IMR-90 (cell line): ENCODE data around the gene CNTFR. TPM values are rescaled to one million over a fixed set of nuclear protein-coding genes. Genes with fewer than 3 reads are reported as not detected.

Experiments used
- ATAC-seq: fragments of 200-7000 bp; cut with Tn5 transposase; 2 replicates; pipeline ENCODE4 v1.9.1; 2020; ENCODE audit warnings: low read depth, mild to moderate bottlenecking, moderate library complexity
- BruUV-seq: library from RNA; stranded (reverse); fragments of 400-500 nt; replicated peaks from 2 replicates; lab custom pipeline; 2021; lab: Mats Ljungman, UMichigan
- CTCF ChIA-PET: fragments of 300-600 bp; formaldehyde crosslinking; extraction: SDS; loops from one replicate; lab custom pipeline; 2021; ENCODE audit warnings: antibody characterized with exemption; lab: Yijun Ruan, JAX
- POLR2A ChIA-PET: fragments of 300-600 bp; sonication (Branson Sonifier 250); formaldehyde crosslinking; loops from one replicate; lab custom pipeline; 2022; ENCODE audit warnings: antibody characterized with exemption; ENCODE audit not compliant: unreplicated experiment; lab: Charles Lee
- DNase-seq: peaks from one replicate; pipeline ENCODE4 v3.0.0; 2013
- H2AFZ ChIP-seq: replicated peaks from 2 replicates; pipeline ENCODE3; 2013; ENCODE audit warnings: low read length, mild to moderate bottlenecking; ENCODE audit not compliant: poor library complexity
- H2AK5ac ChIP-seq: 2 replicates; pipeline ENCODE4 v1.6.1; 2013; ENCODE audit warnings: low read depth, low read length, inconsistent platforms
- H2AK9ac ChIP-seq: replicated peaks from 2 replicates; pipeline ENCODE3; 2013; ENCODE audit warnings: mild to moderate bottlenecking, low read depth, low read length, moderate library complexity; ENCODE audit not compliant: poor library complexity
- H2BK120ac ChIP-seq: 2 replicates; pipeline ENCODE4 v1.6.1; 2013; ENCODE audit warnings: low read depth, low read length, inconsistent platforms
- H2BK15ac ChIP-seq: 3 replicates; pipeline ENCODE4 v1.6.1; 2013; ENCODE audit warnings: low read depth, low read length, inconsistent platforms
- H2BK20ac ChIP-seq: 2 replicates; pipeline ENCODE4 v1.6.1; 2013; ENCODE audit warnings: low read depth, mild to moderate bottlenecking, inconsistent platforms, low read length, moderate library complexity
- H2BK5ac ChIP-seq: 2 replicates; pipeline ENCODE4 v1.6.1; 2013; ENCODE audit warnings: mild to moderate bottlenecking, low read depth, low read length, inconsistent platforms; ENCODE audit not compliant: poor library complexity, severe bottlenecking
- H3K14ac ChIP-seq: replicated peaks from 2 replicates; pipeline ENCODE4 v1.6.1; 2013; ENCODE audit warnings: low read depth, low read length, inconsistent platforms
- H3K18ac ChIP-seq: 2 replicates; pipeline ENCODE4 v1.6.1; 2013; ENCODE audit warnings: low read depth, low read length, control low read depth
- H3K23ac ChIP-seq: 2 replicates; pipeline ENCODE4 v1.6.1; 2013; ENCODE audit warnings: low read depth, low read length, inconsistent platforms
- H3K27ac ChIP-seq: 2 replicates; pipeline ENCODE4 v1.5.1; 2013; ENCODE audit warnings: mild to moderate bottlenecking, control low read depth, low read length; ENCODE audit not compliant: insufficient read depth
- H3K27me3 ChIP-seq: 2 replicates; pipeline ENCODE4 v1.6.1; 2013; ENCODE audit warnings: low read length; ENCODE audit not compliant: control insufficient read depth, insufficient read depth
- H3K36me3 ChIP-seq: 2 replicates; pipeline ENCODE4 v1.6.1; 2013; ENCODE audit warnings: low read length, mixed read lengths; ENCODE audit not compliant: control insufficient read depth, insufficient read depth
- H3K4ac ChIP-seq: 2 replicates; pipeline ENCODE4 v1.6.1; 2013; ENCODE audit warnings: low read depth, low read length, inconsistent platforms
- H3K4me1 ChIP-seq: 2 replicates; pipeline ENCODE4 v1.6.1; 2013; ENCODE audit warnings: low read length, mixed read lengths; ENCODE audit not compliant: control insufficient read depth, insufficient read depth
- H3K4me2 ChIP-seq: 2 replicates; pipeline ENCODE4 v1.6.1; 2013; ENCODE audit warnings: low read depth, mild to moderate bottlenecking, control low read depth, low read length, moderate library complexity
- H3K4me3 ChIP-seq: 2 replicates; pipeline ENCODE4 v1.5.1; 2013; ENCODE audit warnings: low read depth, mild to moderate bottlenecking, control low read depth, low read length, moderate library complexity; ENCODE audit not compliant: insufficient read depth
- H3K56ac ChIP-seq: 2 replicates; pipeline ENCODE4 v1.6.1; 2013; ENCODE audit warnings: low read length, inconsistent platforms; ENCODE audit not compliant: insufficient read depth; ENCODE audit errors: extremely low read depth
- H3K79me1 ChIP-seq, 2 experiments: 2 replicates each; pipeline ENCODE4 v1.6.1; 2013; ENCODE audit warnings: low read length in 2 of 2, inconsistent platforms in 1 of 2, low read depth in 1 of 2
- H3K9ac ChIP-seq: 2 replicates; pipeline ENCODE4 v1.6.1; 2013; ENCODE audit warnings: low read depth, low read length, control low read depth
- H3K9me1 ChIP-seq: 2 replicates; pipeline ENCODE4 v1.6.1; 2013; ENCODE audit warnings: low read length, inconsistent platforms; ENCODE audit not compliant: insufficient read depth
- H3K9me3 ChIP-seq: 2 replicates; pipeline ENCODE4 v1.6.1; 2013; ENCODE audit warnings: low read length; ENCODE audit not compliant: control insufficient read depth, insufficient read depth
- H4K20me1 ChIP-seq: 2 replicates; pipeline ENCODE4 v1.6.1; 2013; ENCODE audit warnings: low read length, inconsistent platforms; ENCODE audit not compliant: insufficient read depth
- H4K5ac ChIP-seq: 2 replicates; pipeline ENCODE4 v1.6.1; 2013; ENCODE audit warnings: mild to moderate bottlenecking, low read depth, low read length, control low read depth
- H4K8ac ChIP-seq, 2 experiments: 2 replicates each; pipeline ENCODE4 v1.6.1; 2013; ENCODE audit warnings: low read depth in 2 of 2, low read length in 2 of 2, control low read depth in 1 of 2, inconsistent platforms in 1 of 2
- H4K91ac ChIP-seq: 2 replicates; pipeline ENCODE4 v1.6.1; 2013; ENCODE audit warnings: low read depth, low read length, inconsistent platforms; ENCODE audit not compliant: insufficient read depth
- BHLHE40 ChIP-seq: fragments of 150-350 bp; IDR thresholded peaks from 2 replicates; pipeline ENCODE4 v1.6.1; 2016; ENCODE audit warnings: mild to moderate bottlenecking, low read depth, low read length
- CHD1 ChIP-seq: IDR thresholded peaks from 2 replicates; pipeline ENCODE4 v1.6.1; 2012; ENCODE audit warnings: low read depth, low read length, improper control_type of control experiment
- ELK1 ChIP-seq: fragments of 150-350 bp; IDR thresholded peaks from 2 replicates; pipeline ENCODE4 v1.6.1; 2016; ENCODE audit warnings: low read depth, mild to moderate bottlenecking, low read length, moderate library complexity, borderline replicate concordance
- FOS ChIP-seq: fragments of 150-350 bp; IDR thresholded peaks from 2 replicates; pipeline ENCODE4 v1.6.1; 2016; ENCODE audit warnings: low read depth, low read length
- MAFK ChIP-seq: IDR thresholded peaks from 2 replicates; pipeline ENCODE4 v1.6.1; 2012; ENCODE audit warnings: low read depth, low read length, improper control_type of control experiment
- MAZ ChIP-seq: IDR thresholded peaks from 2 replicates; pipeline ENCODE4 v1.6.1; 2012; ENCODE audit warnings: low read depth, mild to moderate bottlenecking, low read length, improper control_type of control experiment, moderate library complexity, borderline replicate concordance
- MXI1 ChIP-seq: IDR thresholded peaks from 2 replicates; pipeline ENCODE4 v1.6.1; 2012; ENCODE audit warnings: low read depth, mild to moderate bottlenecking, low read length, moderate library complexity, borderline replicate concordance
- NFE2L2 ChIP-seq: fragments of 150-350 bp; IDR thresholded peaks from 2 replicates; pipeline ENCODE4 v1.6.1; 2016; ENCODE audit warnings: low read depth, mild to moderate bottlenecking, low read length
- POLR2A ChIP-seq: IDR thresholded peaks from 2 replicates; pipeline ENCODE4 v1.6.1; 2012; ENCODE audit warnings: mild to moderate bottlenecking, low read depth, low read length
- USF2 ChIP-seq: fragments of 150-350 bp; IDR thresholded peaks from 2 replicates; pipeline ENCODE4 v1.6.1; 2017; ENCODE audit warnings: mild to moderate bottlenecking, antibody characterized with exemption, low read length, low read depth
- WGBS, 2 experiments: methylation state at CpG; one replicate each; pipeline versions ENCODE4 v1.1.5 to v1.1.7; 2013; ENCODE audit warnings: missing lambda C conversion rate in 2 of 2; ENCODE audit not compliant: insufficient read length in 1 of 2; ENCODE audit errors: extremely low coverage in 2 of 2; 5-methylcytosine and 5-hydroxymethylcytosine counted together
- dilution Hi-C: fragments of 300-500 bp; cut with HindIII; formaldehyde crosslinking; loops from one replicate; pipeline ENCODE4 v1.14.3; 2018; ENCODE audit warnings: low sequenced_read_pairs; ENCODE audit not compliant: unreplicated experiment
- in situ Hi-C: fragments of 300-500 bp; cut with MboI; formaldehyde crosslinking; loops from 3 replicates; pipeline ENCODE4 v1.14.3; 2019; ENCODE audit warnings: low sequenced_read_pairs, inconsistent platforms, mixed read lengths
- intact Hi-C: fragments of 100-400 bp; cut with micrococcal nuclease; formaldehyde crosslinking; loops from 2 replicates; pipeline ENCODE4 v1.10.0; 2022
- polyA plus RNA-seq, 3 experiments: library from polyadenylated mRNA; depleted of rRNA; stranded (reverse); fragments of >200 nt; gene quantifications; 2 replicates each; pipeline ENCODE4 v1.2.3, GENCODE V29; 2012; ENCODE audit warnings: low replicate concordance in 1 of 3
- total RNA-seq: library from RNA; depleted of rRNA; stranded (reverse); fragments of >200 nt; gene quantifications from 2 replicates; pipeline ENCODE4 v1.2.3, GENCODE V29; 2012
- TF ChIP-seq, protein P1 (sequence below): conservative IDR thresholded peaks from 2 replicates; pipeline ENCODE4 v1.5.1; 2012; ENCODE audit warnings: mild to moderate bottlenecking, low read depth, low read length, improper control_type of control experiment

The CNTFR gene
- total and polyA plus RNA-seq, 2 of the 4 experiments (the other 2 are of a cell fraction), result not detected

DNA sequence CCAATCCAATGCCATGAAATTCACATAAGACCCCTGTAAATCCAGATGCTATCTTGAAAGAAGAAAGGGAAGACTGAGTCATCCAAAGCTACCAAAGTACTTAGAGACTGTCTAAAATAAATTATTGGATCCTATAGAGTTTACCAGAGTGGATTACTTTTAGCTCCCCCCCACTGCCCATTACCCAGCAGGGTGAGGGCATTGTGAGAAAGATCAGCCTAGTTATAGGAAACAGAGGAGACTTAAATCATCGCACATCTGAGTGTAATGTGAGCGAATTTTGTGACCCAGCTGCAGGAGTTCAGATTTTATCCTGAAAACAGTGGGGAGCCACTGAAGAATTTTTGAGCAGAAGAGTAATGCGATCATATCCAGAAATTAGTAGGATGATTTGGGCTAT is 65.2 kb downstream of the CNTFR start:
- no peak for TF ChIP-seq MXI1
- no peak for TF ChIP-seq CHD1
- no peak for TF ChIP-seq FOS
- no peak for TF ChIP-seq BHLHE40
- no peak for TF ChIP-seq NFE2L2
- TF ChIP-seq USF2, result no peak
- TF ChIP-seq ELK1, result no peak
- no peak for TF ChIP-seq MAFK
- no peak for TF ChIP-seq POLR2A
- no peak for TF ChIP-seq MAZ
- TF ChIP-seq, protein P1, sequence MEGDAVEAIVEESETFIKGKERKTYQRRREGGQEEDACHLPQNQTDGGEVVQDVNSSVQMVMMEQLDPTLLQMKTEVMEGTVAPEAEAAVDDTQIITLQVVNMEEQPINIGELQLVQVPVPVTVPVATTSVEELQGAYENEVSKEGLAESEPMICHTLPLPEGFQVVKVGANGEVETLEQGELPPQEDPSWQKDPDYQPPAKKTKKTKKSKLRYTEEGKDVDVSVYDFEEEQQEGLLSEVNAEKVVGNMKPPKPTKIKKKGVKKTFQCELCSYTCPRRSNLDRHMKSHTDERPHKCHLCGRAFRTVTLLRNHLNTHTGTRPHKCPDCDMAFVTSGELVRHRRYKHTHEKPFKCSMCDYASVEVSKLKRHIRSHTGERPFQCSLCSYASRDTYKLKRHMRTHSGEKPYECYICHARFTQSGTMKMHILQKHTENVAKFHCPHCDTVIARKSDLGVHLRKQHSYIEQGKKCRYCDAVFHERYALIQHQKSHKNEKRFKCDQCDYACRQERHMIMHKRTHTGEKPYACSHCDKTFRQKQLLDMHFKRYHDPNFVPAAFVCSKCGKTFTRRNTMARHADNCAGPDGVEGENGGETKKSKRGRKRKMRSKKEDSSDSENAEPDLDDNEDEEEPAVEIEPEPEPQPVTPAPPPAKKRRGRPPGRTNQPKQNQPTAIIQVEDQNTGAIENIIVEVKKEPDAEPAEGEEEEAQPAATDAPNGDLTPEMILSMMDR, result no peak
- H3K14ac ChIP-seq, result no peak overlapping the region
- in situ Hi-C loops, result no loop called here

More for the DNA sequence above, 65.2 kb downstream of the CNTFR start:
- no peaks in the 10 kb centered on the region for H3K36me3 ChIP-seq
- dilution Hi-C loops, result no loop called here
- no peak for DNase-seq
- no peak overlapping the region for H4K8ac ChIP-seq
- H3K79me1 ChIP-seq, result no peaks in the 10 kb centered on the region
- intact Hi-C loops, result no loop called here
- CTCF ChIA-PET, result no interaction called here
- no peak overlapping the region for H4K91ac ChIP-seq
- H3K27ac ChIP-seq, result no peak overlapping the region
- H3K23ac ChIP-seq, result no peak overlapping the region
- H3K4ac ChIP-seq, result no peak overlapping the region
- ATAC-seq, result no peak
- no peak overlapping the region for H3K9ac ChIP-seq
- H3K18ac ChIP-seq, result no peak overlapping the region
- no peaks in the 10 kb centered on the region for H3K9me3 ChIP-seq
- WGBS, 2 experiments, result 76% methylated on average over 3 of the region's 3 CpGs; no CpG with 5 or more reads in 1 of the 2 experiments
- peaks cover 5% of the 10 kb centered on the region for H4K20me1 ChIP-seq
- H3K9me1 ChIP-seq, result no peaks in the 10 kb centered on the region
- no peaks in the 10 kb centered on the region for H3K4me1 ChIP-seq
- H3K56ac ChIP-seq, result no peak overlapping the region
- H2BK5ac ChIP-seq, result no peak overlapping the region
- POLR2A ChIA-PET, result no interaction called here
- H3K4me2 ChIP-seq, result no peak overlapping the region
- H2BK15ac ChIP-seq, result no peak overlapping the region
- no peak overlapping the region for H2AK9ac ChIP-seq
- no peak overlapping the region for H4K5ac ChIP-seq
- H2BK120ac ChIP-seq, result no peak overlapping the region
- no peak overlapping the region for H2AK5ac ChIP-seq
- BruUV-seq, result no TSS peak
- no peak overlapping the region for H3K4me3 ChIP-seq
- H2BK20ac ChIP-seq, result no peak overlapping the region
- peaks cover 40% of the 10 kb centered on the region for H3K27me3 ChIP-seq
- H2AFZ ChIP-seq, result no peak overlapping the region
